Astrocyte (in vitro differentiated cells and primary cell): ENCODE data around the gene SPATA45. TPM values are rescaled to one million over a fixed set of nuclear protein-coding genes. Genes with fewer than 3 reads are reported as not detected.
"Not testable (repeated sequence)": the region's sequence is repeated elsewhere in the genome, so short reads cannot be mapped to it uniquely, and the experiment has no call there.

Source experiments
- DNase-seq: peaks from one replicate; pipeline ENCODE4 v3.0.0-alpha.2; 2010; ENCODE audit warnings: low read depth
- FAIRE-seq: peaks from 2 replicates; lab custom pipeline; 2011; peaks lifted over from hg19 to GRCh38; lab: Jason Lieb, UNC
- H2AFZ ChIP-seq: 2 replicates; pipeline ENCODE4 v1.6.0; 2012; ENCODE audit warnings: low read depth, low read length, inconsistent platforms
- H3K27ac ChIP-seq: 2 replicates; pipeline ENCODE4 v1.5.1; 2011; ENCODE audit warnings: low read depth, low read length, inconsistent platforms
- H3K27me3 ChIP-seq: 2 replicates; pipeline ENCODE4 v1.6.0; 2011; ENCODE audit warnings: low read length, inconsistent platforms; ENCODE audit not compliant: insufficient read depth
- H3K36me3 ChIP-seq: 2 replicates; pipeline ENCODE4 v1.5.1; 2011; ENCODE audit warnings: low read length, inconsistent platforms; ENCODE audit not compliant: insufficient read depth
- H3K4me1 ChIP-seq: 2 replicates; pipeline ENCODE4 v1.5.1; 2011; ENCODE audit warnings: low read length, inconsistent platforms; ENCODE audit not compliant: insufficient read depth
- H3K4me2 ChIP-seq: 2 replicates; pipeline ENCODE4 v1.6.0; 2012; ENCODE audit warnings: low read length, inconsistent platforms
- H3K4me3 ChIP-seq: 2 replicates; pipeline ENCODE4 v1.5.1; 2011; ENCODE audit warnings: low read depth, mild to moderate bottlenecking, low read length, inconsistent platforms; ENCODE audit not compliant: insufficient read depth
- H3K79me2 ChIP-seq: 2 replicates; pipeline ENCODE4 v1.6.0; 2012; ENCODE audit warnings: mild to moderate bottlenecking, low read length, inconsistent platforms; ENCODE audit not compliant: insufficient read depth
- H3K9ac ChIP-seq: 2 replicates; pipeline ENCODE4 v1.6.0; 2012; ENCODE audit warnings: mild to moderate bottlenecking, low read length, inconsistent platforms
- H3K9me3 ChIP-seq: 2 replicates; pipeline ENCODE4 v1.5.1; 2012; ENCODE audit warnings: low read depth, mild to moderate bottlenecking, low read length, inconsistent platforms; ENCODE audit not compliant: insufficient read depth
- H4K20me1 ChIP-seq: 2 replicates; pipeline ENCODE4 v1.6.0; 2012; ENCODE audit warnings: low read length, inconsistent platforms; ENCODE audit not compliant: insufficient read depth
- H3K27ac Mint-ChIP-seq: one replicate; pipeline ENCODE4 v1.8.0; 2021; ENCODE audit warnings: mild to moderate bottlenecking, mixed read lengths; ENCODE audit not compliant: unreplicated experiment
- H3K27me3 Mint-ChIP-seq: one replicate; pipeline ENCODE4 v1.8.0; 2021; ENCODE audit warnings: low read depth, mixed read lengths; ENCODE audit not compliant: unreplicated experiment
- H3K36me3 Mint-ChIP-seq: one replicate; pipeline ENCODE4 v1.8.0; 2021; ENCODE audit warnings: low read depth, mixed read lengths; ENCODE audit not compliant: unreplicated experiment
- H3K4me1 Mint-ChIP-seq: one replicate; pipeline ENCODE4 v1.8.0; 2021; ENCODE audit warnings: low read depth, mixed read lengths; ENCODE audit not compliant: unreplicated experiment
- H3K4me3 Mint-ChIP-seq: one replicate; pipeline ENCODE4 v1.8.0; 2021; ENCODE audit warnings: mild to moderate bottlenecking, moderate library complexity, mixed read lengths; ENCODE audit not compliant: unreplicated experiment
- H3K9me3 Mint-ChIP-seq: one replicate; pipeline ENCODE4 v1.8.0; 2021; ENCODE audit warnings: mild to moderate bottlenecking, mixed read lengths; ENCODE audit not compliant: unreplicated experiment
- EZH2 ChIP-seq: IDR thresholded peaks from 2 replicates; pipeline ENCODE4 v1.6.1; 2012; ENCODE audit warnings: mild to moderate bottlenecking, low read length, inconsistent platforms; ENCODE audit not compliant: insufficient read depth
- total RNA-seq: library from RNA; stranded (reverse); gene quantifications from 2 replicates; pipeline ENCODE4 v1.2.1, GENCODE V29; 2021
- TF ChIP-seq, protein P1 (sequence below): IDR thresholded peaks from 2 replicates; pipeline ENCODE4 v1.5.1; 2011; ENCODE audit warnings: low read depth, mild to moderate bottlenecking, inconsistent platforms, low read length, moderate library complexity; ENCODE audit not compliant: insufficient read depth

The SPATA45 gene
- total RNA-seq, 1 donor from 2014 or later, result not detected

- no peaks in the 10 kb centered on the region for H3K9me3 Mint-ChIP-seq
- Histone ChIP-seq H2AFZ (no peak overlapping the region), H4K20me1 (no peaks in the 10 kb centered on the region), H3K9me3 (no peaks in the 10 kb centered on the region), H3K27me3 (no peaks in the 10 kb centered on the region), H3K4me2 (no peak overlapping the region), H3K4me1 (peaks cover 1% of the 10 kb centered on the region), H3K36me3 (no peaks in the 10 kb centered on the region), H3K27ac (no peak overlapping the region), H3K4me3 (no peak overlapping the region), H3K79me2 (no peaks in the 10 kb centered on the region), H3K9ac (no peak overlapping the region)
- no peak overlapping the region for H3K27ac Mint-ChIP-seq
- TF ChIP-seq, protein P1, sequence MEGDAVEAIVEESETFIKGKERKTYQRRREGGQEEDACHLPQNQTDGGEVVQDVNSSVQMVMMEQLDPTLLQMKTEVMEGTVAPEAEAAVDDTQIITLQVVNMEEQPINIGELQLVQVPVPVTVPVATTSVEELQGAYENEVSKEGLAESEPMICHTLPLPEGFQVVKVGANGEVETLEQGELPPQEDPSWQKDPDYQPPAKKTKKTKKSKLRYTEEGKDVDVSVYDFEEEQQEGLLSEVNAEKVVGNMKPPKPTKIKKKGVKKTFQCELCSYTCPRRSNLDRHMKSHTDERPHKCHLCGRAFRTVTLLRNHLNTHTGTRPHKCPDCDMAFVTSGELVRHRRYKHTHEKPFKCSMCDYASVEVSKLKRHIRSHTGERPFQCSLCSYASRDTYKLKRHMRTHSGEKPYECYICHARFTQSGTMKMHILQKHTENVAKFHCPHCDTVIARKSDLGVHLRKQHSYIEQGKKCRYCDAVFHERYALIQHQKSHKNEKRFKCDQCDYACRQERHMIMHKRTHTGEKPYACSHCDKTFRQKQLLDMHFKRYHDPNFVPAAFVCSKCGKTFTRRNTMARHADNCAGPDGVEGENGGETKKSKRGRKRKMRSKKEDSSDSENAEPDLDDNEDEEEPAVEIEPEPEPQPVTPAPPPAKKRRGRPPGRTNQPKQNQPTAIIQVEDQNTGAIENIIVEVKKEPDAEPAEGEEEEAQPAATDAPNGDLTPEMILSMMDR, result no peak
- no peak for TF ChIP-seq EZH2
- H3K4me1 Mint-ChIP-seq, result no peaks in the 10 kb centered on the region
- no peak for FAIRE-seq
- DNase-seq, result no peak
- no peaks in the 10 kb centered on the region for H3K27me3 Mint-ChIP-seq
- H3K4me3 Mint-ChIP-seq, result no peak overlapping the region
- no peaks in the 10 kb centered on the region for H3K36me3 Mint-ChIP-seq
Observed at GRCh38 chr1:212852105-212852688, 4.7 kb upstream of the SPATA45 start.

DNA sequence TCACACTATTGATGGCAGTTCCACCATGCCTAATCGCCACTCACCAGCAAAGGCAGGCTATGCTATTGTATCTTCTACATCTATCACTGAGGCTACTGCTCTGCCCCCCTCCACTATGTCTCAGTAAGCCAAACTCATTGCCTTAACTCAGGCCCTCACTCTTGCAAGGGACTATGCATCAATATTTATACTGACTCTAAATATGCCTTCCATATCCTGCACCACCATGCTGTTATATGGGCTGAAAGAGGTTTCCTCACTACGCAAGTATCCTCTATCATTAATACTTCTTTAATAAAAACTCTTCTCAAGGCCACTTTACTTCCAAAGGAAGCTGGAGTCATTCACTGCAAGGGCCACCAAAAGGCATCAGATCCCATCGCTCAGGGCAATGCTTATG lies 2.9 kb downstream of the SPATA45 start:
- H3K36me3 Mint-ChIP-seq, H3K27me3 Mint-ChIP-seq, H3K4me3 Mint-ChIP-seq, H3K27me3 ChIP-seq, H3K4me2 ChIP-seq, H3K9me3 Mint-ChIP-seq, H2AFZ ChIP-seq, H3K9ac ChIP-seq, H3K27ac ChIP-seq, H3K4me1 ChIP-seq, H3K9me3 ChIP-seq, DNase-seq, H3K4me1 Mint-ChIP-seq, H4K20me1 ChIP-seq, H3K79me2 ChIP-seq, H3K36me3 ChIP-seq, H3K4me3 ChIP-seq, FAIRE-seq, H3K27ac Mint-ChIP-seq: not testable (repeated sequence)

DNA sequence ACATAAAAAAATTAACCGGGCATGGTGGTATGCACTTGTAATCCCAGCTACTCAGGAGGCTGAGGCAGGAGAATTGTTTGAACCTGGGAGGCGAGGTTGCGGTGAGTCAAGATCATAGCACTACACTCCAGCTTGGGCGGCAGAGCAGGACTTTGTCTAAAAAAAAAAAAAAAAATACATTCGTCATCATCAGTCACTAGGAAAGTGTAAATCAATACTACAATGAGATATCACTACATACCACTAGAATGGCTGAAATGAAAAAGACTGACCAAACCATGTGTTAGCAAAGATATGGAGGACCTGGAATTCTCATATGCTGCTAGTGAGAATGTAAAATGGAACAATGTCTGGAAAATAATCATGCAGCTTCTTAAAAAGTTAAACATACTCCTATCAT lies 9.3 kb downstream of the SPATA45 start:
- no peak overlapping the region for H3K27ac ChIP-seq
- no peak overlapping the region for H3K27ac Mint-ChIP-seq

GRCh38 chr1:212833211-212834207 lies 13.9 kb downstream of the SPATA45 start:
- not testable (repeated sequence) for H3K27ac ChIP-seq, H3K9me3 ChIP-seq, H3K4me1 ChIP-seq, H3K9ac ChIP-seq, H3K4me2 ChIP-seq, H3K27me3 ChIP-seq, H3K27ac Mint-ChIP-seq, H4K20me1 ChIP-seq, H3K79me2 ChIP-seq, H3K9me3 Mint-ChIP-seq, H3K4me1 Mint-ChIP-seq, H3K4me3 ChIP-seq, FAIRE-seq, DNase-seq, H3K36me3 ChIP-seq, H2AFZ ChIP-seq, H3K4me3 Mint-ChIP-seq, H3K27me3 Mint-ChIP-seq, H3K36me3 Mint-ChIP-seq

More for the DNA sequence above, 9.3 kb downstream of the SPATA45 start:
- Histone ChIP-seq H3K79me2 (no peaks in the 10 kb centered on the region), H3K9ac (no peak overlapping the region), H3K4me3 (no peak overlapping the region), H3K4me1 (no peaks in the 10 kb centered on the region), H3K9me3 (no peaks in the 10 kb centered on the region), H3K36me3 (no peaks in the 10 kb centered on the region), H3K27me3 (no peaks in the 10 kb centered on the region), H4K20me1 (no peaks in the 10 kb centered on the region), H3K4me2 (no peak overlapping the region), H2AFZ (no peak overlapping the region)
- TF ChIP-seq, protein P1, result no peak
- no peak for TF ChIP-seq EZH2
- no peaks in the 10 kb centered on the region for H3K36me3 Mint-ChIP-seq
- DNase-seq (no peak), FAIRE-seq (no peak)
- H3K27me3 Mint-ChIP-seq, result no peaks in the 10 kb centered on the region
- H3K9me3 Mint-ChIP-seq, result no peaks in the 10 kb centered on the region
- H3K4me1 Mint-ChIP-seq, result no peaks in the 10 kb centered on the region
- no peak overlapping the region for H3K4me3 Mint-ChIP-seq
